SK-N-SH treated with all-trans-retinoic acid at 6 μM for 48 hours (cell line): Measurements from ENCODE around the gene LYPD6B.

Source experiments
- ARNTL ChIP-seq: fragments of 450-650 bp; formaldehyde crosslinking; IDR thresholded peaks from 2 replicates; pipeline ENCODE4 v1.5.0; 2020; ENCODE audit warnings: low read depth, mild to moderate bottlenecking, moderate library complexity, borderline replicate concordance
- ISL1 ChIP-seq: fragments of 250-450 bp; sonication (Bioruptor Pico); IDR thresholded peaks from 2 replicates; pipeline ENCODE4 v2.1.2; 2022; ENCODE audit warnings: mild to moderate bottlenecking, moderate library complexity
- TOX ChIP-seq: fragments of 250-450 bp; sonication (Bioruptor Pico); IDR thresholded peaks from 2 replicates; pipeline ENCODE4 v1.8.0; 2021; ENCODE audit warnings: mild to moderate bottlenecking, moderate library complexity, borderline replicate concordance
- ZFP3 ChIP-seq: fragments of 250-450 bp; sonication (Bioruptor Pico); IDR thresholded peaks from 2 replicates; pipeline ENCODE4 v1.5.0; 2020; ENCODE audit warnings: mild to moderate bottlenecking, moderate library complexity
- ZFP30 ChIP-seq: fragments of 450-650 bp; formaldehyde crosslinking; IDR thresholded peaks from 2 replicates; pipeline ENCODE4 v1.5.0; 2022; ENCODE audit warnings: mild to moderate bottlenecking, moderate library complexity
- ZNF565 ChIP-seq: fragments of 450-650 bp; formaldehyde crosslinking; conservative IDR thresholded peaks from 2 replicates; pipeline ENCODE4 v1.5.0; 2020; ENCODE audit warnings: low read depth, mild to moderate bottlenecking, moderate library complexity
- ZNF70 ChIP-seq: fragments of 450-650 bp; formaldehyde crosslinking; IDR thresholded peaks from 2 replicates; pipeline ENCODE4 v1.5.0; 2020; ENCODE audit warnings: mild to moderate bottlenecking, moderate library complexity
- TF ChIP-seq, protein P1 (sequence below): fragments of 250-450 bp; sonication (Bioruptor Pico); IDR thresholded peaks from 2 replicates; pipeline ENCODE4 v1.5.1; 2020; ENCODE audit warnings: low read depth, mild to moderate bottlenecking, moderate library complexity
- TF ChIP-seq, protein P2 (sequence below): fragments of 250-450 bp; sonication (Bioruptor Pico); IDR thresholded peaks from 2 replicates; pipeline ENCODE4 v1.8.0; 2020; ENCODE audit warnings: mild to moderate bottlenecking, moderate library complexity, borderline replicate concordance
- TF ChIP-seq, protein P3 (sequence below): fragments of 250-450 bp; sonication (Bioruptor Pico); IDR thresholded peaks from 2 replicates; pipeline ENCODE4 v1.5.1; 2021; ENCODE audit warnings: mild to moderate bottlenecking, moderate library complexity
- TF ChIP-seq, protein P4 (sequence below): fragments of 250-450 bp; sonication (Bioruptor Pico); IDR thresholded peaks from 2 replicates; pipeline ENCODE4 v1.5.0; 2020; ENCODE audit warnings: mild to moderate bottlenecking, moderate library complexity

DNA sequence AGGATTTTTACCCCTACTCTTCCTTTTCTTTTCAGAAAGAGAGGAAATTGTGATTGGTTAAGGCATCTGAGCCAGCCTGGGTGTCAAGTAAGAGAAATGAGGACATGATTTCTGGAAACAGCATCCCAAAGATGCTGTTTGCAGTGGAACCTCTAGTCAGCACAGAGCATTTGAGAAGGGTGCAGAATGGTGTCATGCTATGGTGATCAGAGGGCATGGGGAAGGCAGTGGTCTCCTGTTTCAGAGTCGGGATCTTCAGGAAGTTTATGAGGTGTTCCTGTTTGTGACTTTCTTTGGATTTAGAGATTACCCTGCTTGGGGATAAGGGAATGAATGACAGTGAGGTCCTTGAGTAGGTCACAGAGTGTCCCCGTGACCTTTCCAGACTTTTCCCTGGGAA, 117.5 kb downstream of the LYPD6B start:
- TF ChIP-seq, protein P1, sequence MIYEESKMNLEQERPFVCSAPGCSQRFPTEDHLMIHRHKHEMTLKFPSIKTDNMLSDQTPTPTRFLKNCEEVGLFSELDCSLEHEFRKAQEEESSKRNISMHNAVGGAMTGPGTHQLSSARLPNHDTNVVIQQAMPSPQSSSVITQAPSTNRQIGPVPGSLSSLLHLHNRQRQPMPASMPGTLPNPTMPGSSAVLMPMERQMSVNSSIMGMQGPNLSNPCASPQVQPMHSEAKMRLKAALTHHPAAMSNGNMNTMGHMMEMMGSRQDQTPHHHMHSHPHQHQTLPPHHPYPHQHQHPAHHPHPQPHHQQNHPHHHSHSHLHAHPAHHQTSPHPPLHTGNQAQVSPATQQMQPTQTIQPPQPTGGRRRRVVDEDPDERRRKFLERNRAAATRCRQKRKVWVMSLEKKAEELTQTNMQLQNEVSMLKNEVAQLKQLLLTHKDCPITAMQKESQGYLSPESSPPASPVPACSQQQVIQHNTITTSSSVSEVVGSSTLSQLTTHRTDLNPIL (CRISPR knock-in tag): no peak
- TF ChIP-seq ARNTL (CRISPR knock-in tag) (no peak), ZFP30 (CRISPR knock-in tag) (no peak), ISL1 (CRISPR knock-in tag) (no peak), ZNF565 (CRISPR knock-in tag) (no peak), ZFP3 (no peak), ZNF70 (CRISPR knock-in tag) (no peak), TOX (CRISPR knock-in tag) (no peak)
- TF ChIP-seq, protein P2, sequence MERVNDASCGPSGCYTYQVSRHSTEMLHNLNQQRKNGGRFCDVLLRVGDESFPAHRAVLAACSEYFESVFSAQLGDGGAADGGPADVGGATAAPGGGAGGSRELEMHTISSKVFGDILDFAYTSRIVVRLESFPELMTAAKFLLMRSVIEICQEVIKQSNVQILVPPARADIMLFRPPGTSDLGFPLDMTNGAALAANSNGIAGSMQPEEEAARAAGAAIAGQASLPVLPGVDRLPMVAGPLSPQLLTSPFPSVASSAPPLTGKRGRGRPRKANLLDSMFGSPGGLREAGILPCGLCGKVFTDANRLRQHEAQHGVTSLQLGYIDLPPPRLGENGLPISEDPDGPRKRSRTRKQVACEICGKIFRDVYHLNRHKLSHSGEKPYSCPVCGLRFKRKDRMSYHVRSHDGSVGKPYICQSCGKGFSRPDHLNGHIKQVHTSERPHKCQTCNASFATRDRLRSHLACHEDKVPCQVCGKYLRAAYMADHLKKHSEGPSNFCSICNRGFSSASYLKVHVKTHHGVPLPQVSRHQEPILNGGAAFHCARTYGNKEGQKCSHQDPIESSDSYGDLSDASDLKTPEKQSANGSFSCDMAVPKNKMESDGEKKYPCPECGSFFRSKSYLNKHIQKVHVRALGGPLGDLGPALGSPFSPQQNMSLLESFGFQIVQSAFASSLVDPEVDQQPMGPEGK (CRISPR knock-in tag): no peak
- TF ChIP-seq, protein P3, sequence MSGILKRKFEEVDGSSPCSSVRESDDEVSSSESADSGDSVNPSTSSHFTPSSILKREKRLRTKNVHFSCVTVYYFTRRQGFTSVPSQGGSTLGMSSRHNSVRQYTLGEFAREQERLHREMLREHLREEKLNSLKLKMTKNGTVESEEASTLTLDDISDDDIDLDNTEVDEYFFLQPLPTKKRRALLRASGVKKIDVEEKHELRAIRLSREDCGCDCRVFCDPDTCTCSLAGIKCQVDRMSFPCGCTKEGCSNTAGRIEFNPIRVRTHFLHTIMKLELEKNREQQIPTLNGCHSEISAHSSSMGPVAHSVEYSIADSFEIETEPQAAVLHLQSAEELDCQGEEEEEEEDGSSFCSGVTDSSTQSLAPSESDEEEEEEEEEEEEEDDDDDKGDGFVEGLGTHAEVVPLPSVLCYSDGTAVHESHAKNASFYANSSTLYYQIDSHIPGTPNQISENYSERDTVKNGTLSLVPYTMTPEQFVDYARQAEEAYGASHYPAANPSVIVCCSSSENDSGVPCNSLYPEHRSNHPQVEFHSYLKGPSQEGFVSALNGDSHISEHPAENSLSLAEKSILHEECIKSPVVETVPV (CRISPR knock-in tag): no peak
- TF ChIP-seq, protein P4, sequence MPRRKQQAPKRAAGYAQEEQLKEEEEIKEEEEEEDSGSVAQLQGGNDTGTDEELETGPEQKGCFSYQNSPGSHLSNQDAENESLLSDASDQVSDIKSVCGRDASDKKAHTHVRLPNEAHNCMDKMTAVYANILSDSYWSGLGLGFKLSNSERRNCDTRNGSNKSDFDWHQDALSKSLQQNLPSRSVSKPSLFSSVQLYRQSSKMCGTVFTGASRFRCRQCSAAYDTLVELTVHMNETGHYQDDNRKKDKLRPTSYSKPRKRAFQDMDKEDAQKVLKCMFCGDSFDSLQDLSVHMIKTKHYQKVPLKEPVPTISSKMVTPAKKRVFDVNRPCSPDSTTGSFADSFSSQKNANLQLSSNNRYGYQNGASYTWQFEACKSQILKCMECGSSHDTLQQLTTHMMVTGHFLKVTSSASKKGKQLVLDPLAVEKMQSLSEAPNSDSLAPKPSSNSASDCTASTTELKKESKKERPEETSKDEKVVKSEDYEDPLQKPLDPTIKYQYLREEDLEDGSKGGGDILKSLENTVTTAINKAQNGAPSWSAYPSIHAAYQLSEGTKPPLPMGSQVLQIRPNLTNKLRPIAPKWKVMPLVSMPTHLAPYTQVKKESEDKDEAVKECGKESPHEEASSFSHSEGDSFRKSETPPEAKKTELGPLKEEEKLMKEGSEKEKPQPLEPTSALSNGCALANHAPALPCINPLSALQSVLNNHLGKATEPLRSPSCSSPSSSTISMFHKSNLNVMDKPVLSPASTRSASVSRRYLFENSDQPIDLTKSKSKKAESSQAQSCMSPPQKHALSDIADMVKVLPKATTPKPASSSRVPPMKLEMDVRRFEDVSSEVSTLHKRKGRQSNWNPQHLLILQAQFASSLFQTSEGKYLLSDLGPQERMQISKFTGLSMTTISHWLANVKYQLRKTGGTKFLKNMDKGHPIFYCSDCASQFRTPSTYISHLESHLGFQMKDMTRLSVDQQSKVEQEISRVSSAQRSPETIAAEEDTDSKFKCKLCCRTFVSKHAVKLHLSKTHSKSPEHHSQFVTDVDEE (CRISPR knock-in tag): no peak
